Lung microvascular endothelial cell (primary cell): ENCODE data around the gene NMT2. TPM values are rescaled to one million over a fixed set of nuclear protein-coding genes. Genes with fewer than 3 reads are reported as not detected.

Experiments used
- DNase-seq, 2 donors: peaks; one replicate each; pipeline versions ENCODE4 v3.0.0 to v3.0.0-alpha.2; 2010; ENCODE audit warnings: low read depth in 2 of 2
- total RNA-seq: library from RNA; depleted of rRNA; stranded (reverse); fragments of >200 nt; gene quantifications from 2 replicates; pipeline ENCODE4 v1.2.1, GENCODE V29; 2014

Gene NMT2
- total RNA-seq, 1 donor from 2014 or later, result 39.1 TPM

GRCh38 chr10:15141136-15142054 is 27.1 kb downstream of the NMT2 start:
- DNase-seq, result no peak

GRCh38 chr10:15140698-15141097 is 27.8 kb downstream of the NMT2 start:
- no peak for DNase-seq

- no peak for DNase-seq
These were observed 30.9 kb downstream of the NMT2 start for GRCh38 chr10:15137636-15138035.

GRCh38 chr10:15137036-15137359 is 31.5 kb downstream of the NMT2 start:
- DNase-seq, result no peak

- DNase-seq, result no peak
These were observed 32.1 kb downstream of the NMT2 start for GRCh38 chr10:15136129-15137035.

- no peak for DNase-seq
These were observed 37.2 kb downstream of the NMT2 start for GRCh38 chr10:15131330-15131729.

GRCh38 chr10:15124908-15125307 is 43.6 kb downstream of the NMT2 start:
- no peak for DNase-seq

GRCh38 chr10:15124190-15124589 is 44.3 kb downstream of the NMT2 start:
- no peak for DNase-seq

- DNase-seq, result peak in 1 of 2 donors; percentile 86
These were observed 44.7 kb downstream of the NMT2 start for GRCh38 chr10:15123749-15124184.

- DNase-seq, result no peak
These were observed 45.9 kb downstream of the NMT2 start for GRCh38 chr10:15122477-15123030.

- no peak for DNase-seq
These were observed 46.8 kb downstream of the NMT2 start for GRCh38 chr10:15121707-15122106.

- no peak for DNase-seq
These were observed 48.0 kb downstream of the NMT2 start for GRCh38 chr10:15120523-15120922.

GRCh38 chr10:15118615-15119014 is 49.9 kb downstream of the NMT2 start:
- DNase-seq, result no peak

GRCh38 chr10:15116225-15116624 is 52.3 kb downstream of the NMT2 start:
- no peak for DNase-seq

GRCh38 chr10:15113766-15114165 is 54.7 kb downstream of the NMT2 start:
- DNase-seq, result no peak

GRCh38 chr10:15112657-15113056 is 55.8 kb downstream of the NMT2 start:
- no peak for DNase-seq

- peak; percentile 75 to 77 for DNase-seq
These were observed 62.0 kb downstream of the NMT2 start for GRCh38 chr10:15106352-15107013.

- DNase-seq, result no peak
These were observed 65.0 kb downstream of the NMT2 start for GRCh38 chr10:15103513-15103912.

- no peak for DNase-seq
These were observed 68.6 kb downstream of the NMT2 start for GRCh38 chr10:15099886-15100285.

GRCh38 chr10:15097011-15097812 is 71.3 kb downstream of the NMT2 start, which contains the start of gene RPP38:
Gene RPP38, plus strand, starts transcription at chr10:15097355. Its CDS starts 5,960 bp downstream, at chr10:15103315.
- DNase-seq, result peak; percentile 97 to 98

- no peak for DNase-seq
These were observed 71.9 kb downstream of the NMT2 start for GRCh38 chr10:15096661-15097010.
